H1 (cell line): ENCODE results near the gene ALPL. TPM values are rescaled to one million over a fixed set of nuclear protein-coding genes. Genes with fewer than 3 reads are reported as not detected.

Experiments used
- CTCF ChIA-PET: fragments of 300-600 bp; sonication (Branson Sonifier 250); formaldehyde crosslinking; loops from one replicate; lab custom pipeline; 2021; ENCODE audit not compliant: partially characterized antibody; lab: Charles Lee
- POLR2A ChIA-PET: fragments of 300-600 bp; sonication (Branson Sonifier 250); formaldehyde crosslinking; loops from one replicate; lab custom pipeline; 2021; ENCODE audit warnings: inconsistent platforms; ENCODE audit not compliant: partially characterized antibody; lab: Charles Lee
- DNase-seq, 2 experiments: peaks; one replicate each; pipeline versions ENCODE4 v3.0.0 to v3.0.0-alpha.2; 2010 to 2022; ENCODE audit warnings: low spot score in 2 of 2, low read depth in 1 of 2, mixed read lengths in 1 of 2
- FAIRE-seq: peaks from 2 replicates; lab custom pipeline; 2011; peaks lifted over from hg19 to GRCh38; lab: Jason Lieb, UNC
- H2AFZ ChIP-seq: 2 replicates; pipeline ENCODE4 v1.8.1; 2012; ENCODE audit warnings: low read length, inconsistent platforms
- H2AK5ac ChIP-seq: 2 replicates; pipeline ENCODE4 v1.6.1; 2013; ENCODE audit warnings: low read depth, low read length
- H2BK120ac ChIP-seq: replicated peaks from 2 replicates; pipeline ENCODE3; 2013; ENCODE audit warnings: low read depth, low read length, inconsistent platforms
- H2BK12ac ChIP-seq: 2 replicates; pipeline ENCODE4 v1.6.1; 2013; ENCODE audit warnings: low read depth, low read length
- H2BK15ac ChIP-seq: 2 replicates; pipeline ENCODE4 v1.6.1; 2013; ENCODE audit warnings: low read length
- H2BK20ac ChIP-seq: 2 replicates; pipeline ENCODE4 v1.6.1; 2013; ENCODE audit warnings: low read length
- H2BK5ac ChIP-seq: 2 replicates; pipeline ENCODE4 v1.6.1; 2013; ENCODE audit warnings: low read depth, low read length
- H3K14ac ChIP-seq: 2 replicates; pipeline ENCODE4 v1.6.1; 2013; ENCODE audit warnings: inconsistent platforms; ENCODE audit not compliant: insufficient read length
- H3K18ac ChIP-seq: 2 replicates; pipeline ENCODE4 v1.6.1; 2013; ENCODE audit warnings: low read length; ENCODE audit errors: extremely low read depth
- H3K23ac ChIP-seq: 2 replicates; pipeline ENCODE4 v1.6.1; 2013; ENCODE audit warnings: inconsistent platforms; ENCODE audit not compliant: insufficient read length
- H3K23me2 ChIP-seq: 2 replicates; pipeline ENCODE4 v1.6.1; 2013; ENCODE audit warnings: low read depth, low read length
- H3K27ac ChIP-seq: 2 replicates; pipeline ENCODE4 v1.6.1; 2011; ENCODE audit warnings: low read depth, low read length, inconsistent platforms
- H3K27me3 ChIP-seq, 4 experiments: replicated peaks in 1 of 4; 1 replicate in 1 of 4; 2 replicates in 3 of 4; pipeline versions ENCODE4 v1.6.1 to v1.8.1; 2011 to 2013; ENCODE audit warnings: low read length in 3 of 4, mild to moderate bottlenecking in 3 of 4, inconsistent platforms in 2 of 4, mixed read lengths in 2 of 4, moderate library complexity in 1 of 4; ENCODE audit not compliant: control insufficient read depth in 3 of 4, insufficient read depth in 3 of 4; ENCODE audit errors: extremely low read depth in 1 of 4
- H3K36me3 ChIP-seq, 4 experiments: 2 replicates each; pipeline versions ENCODE4 v1.6.1 to v1.8.1; 2011 to 2013; ENCODE audit warnings: mild to moderate bottlenecking in 4 of 4, low read length in 3 of 4, moderate library complexity in 2 of 4, control low read depth in 1 of 4, inconsistent platforms in 1 of 4; ENCODE audit not compliant: insufficient read depth in 4 of 4, control insufficient read depth in 2 of 4
- H3K4ac ChIP-seq: replicated peaks from 2 replicates; pipeline ENCODE3; 2013; ENCODE audit warnings: low read length, low read depth, mixed read lengths, inconsistent platforms; ENCODE audit not compliant: insufficient read length
- H3K4me1 ChIP-seq, 4 experiments: replicated peaks in 1 of 4; 1 replicate in 1 of 4; 2 replicates in 3 of 4; pipeline versions ENCODE4 v1.6.1 to v1.8.1; 2011 to 2013; ENCODE audit warnings: low read length in 3 of 4, inconsistent platforms in 2 of 4, mixed read lengths in 1 of 4; ENCODE audit not compliant: insufficient read depth in 4 of 4, control insufficient read depth in 3 of 4
- H3K4me2 ChIP-seq, 2 experiments: 2 replicates each; pipeline versions ENCODE4 v1.6.1 to v1.8.1; 2011 to 2013; ENCODE audit warnings: low read depth in 2 of 2, low read length in 2 of 2, control low read depth in 1 of 2, inconsistent platforms in 1 of 2, mild to moderate bottlenecking in 1 of 2; ENCODE audit not compliant: insufficient read depth in 1 of 2
- H3K4me3 ChIP-seq, 4 experiments: fragments of 200-600, 300-600 bp in 1 of 4; sonication (generic), shearing (Covaris generic), sonication (Bioruptor Twin) in 1 of 4; 2 replicates each; pipeline versions ENCODE4 v1.5.1 to v1.8.1; 2011 to 2016; ENCODE audit warnings: low read length in 4 of 4, low read depth in 3 of 4, control low read depth in 2 of 4, inconsistent platforms in 2 of 4, mild to moderate bottlenecking in 2 of 4, mixed read lengths in 1 of 4, moderate library complexity in 1 of 4; ENCODE audit not compliant: insufficient read depth in 2 of 4; ENCODE audit errors: extremely low read depth in 1 of 4
- H3K56ac ChIP-seq: replicated peaks from 2 replicates; pipeline ENCODE3; 2013; ENCODE audit warnings: low read depth, mild to moderate bottlenecking, mixed read lengths, low read length, inconsistent platforms; ENCODE audit not compliant: insufficient read length
- H3K79me1 ChIP-seq: 2 replicates; pipeline ENCODE4 v1.6.1; 2013; ENCODE audit warnings: low read depth, low read length, control low read depth
- H3K79me2 ChIP-seq, 2 experiments: 2 replicates each; pipeline versions ENCODE4 v1.6.1 to v1.8.1; 2012 to 2013; ENCODE audit warnings: low read length in 2 of 2, mild to moderate bottlenecking in 2 of 2, inconsistent platforms in 1 of 2; ENCODE audit not compliant: insufficient read depth in 2 of 2, control insufficient read depth in 1 of 2
- H3K9ac ChIP-seq, 4 experiments: replicated peaks in 1 of 4; 1 replicate in 1 of 4; 2 replicates in 3 of 4; pipeline versions ENCODE4 v1.6.1 to v1.8.1; 2011 to 2013; ENCODE audit warnings: low read depth in 3 of 4, low read length in 3 of 4, control low read depth in 2 of 4, mild to moderate bottlenecking in 2 of 4, moderate library complexity in 2 of 4, inconsistent platforms in 1 of 4; ENCODE audit errors: extremely low read depth in 1 of 4
- H3K9me3 ChIP-seq, 2 experiments: 2 replicates each; pipeline versions ENCODE4 v1.6.1 to v1.8.1; 2012 to 2013; ENCODE audit warnings: mild to moderate bottlenecking in 2 of 2, moderate library complexity in 2 of 2, control low read depth in 1 of 2, inconsistent platforms in 1 of 2, low read depth in 1 of 2, low read length in 1 of 2, mixed read lengths in 1 of 2; ENCODE audit not compliant: insufficient read depth in 2 of 2
- H4K20me1 ChIP-seq, 2 experiments: replicated peaks in 1 of 2; 2 replicates each; pipeline versions ENCODE3 to v1.8.1; 2011 to 2013; ENCODE audit warnings: inconsistent platforms in 2 of 2, low read length in 2 of 2, mild to moderate bottlenecking in 1 of 2; ENCODE audit not compliant: insufficient read depth in 2 of 2, control insufficient read depth in 1 of 2
- H4K5ac ChIP-seq: 2 replicates; pipeline ENCODE4 v1.6.1; 2013; ENCODE audit warnings: low read length, low read depth, mixed read lengths, inconsistent platforms; ENCODE audit not compliant: insufficient read length
- H4K8ac ChIP-seq: 2 replicates; pipeline ENCODE4 v1.8.0; 2013; ENCODE audit warnings: mild to moderate bottlenecking, moderate library complexity, low read length, inconsistent platforms; ENCODE audit not compliant: insufficient read depth; ENCODE audit errors: extremely low read depth
- H4K91ac ChIP-seq: replicated peaks from 2 replicates; pipeline ENCODE3; 2013; ENCODE audit warnings: low read length, mixed read lengths, inconsistent platforms; ENCODE audit not compliant: insufficient read length
- ATF3 ChIP-seq: IDR thresholded peaks from 2 replicates; pipeline ENCODE4 v1.6.1; 2011; ENCODE audit warnings: low read depth, mild to moderate bottlenecking, low read length; ENCODE audit not compliant: insufficient read depth
- EZH2 ChIP-seq: fragments of 200-600 bp; sonication (generic); IDR thresholded peaks from 2 replicates; pipeline ENCODE4 v1.7.1; 2012; ENCODE audit warnings: low read depth, mild to moderate bottlenecking, moderate library complexity, low read length, inconsistent platforms; ENCODE audit not compliant: severe bottlenecking
- FOSL1 ChIP-seq: IDR thresholded peaks from 2 replicates; pipeline ENCODE4 v1.6.1; 2011; ENCODE audit warnings: mild to moderate bottlenecking, low read depth, low read length, moderate library complexity; ENCODE audit not compliant: insufficient read depth
- HDAC6 ChIP-seq: IDR thresholded peaks from one replicate; pipeline ENCODE4 v1.7.1; 2012; ENCODE audit warnings: low read depth, mild to moderate bottlenecking, inconsistent platforms, low read length, moderate library complexity
- KDM5A ChIP-seq: fragments of 200-600 bp; IDR thresholded peaks from 2 replicates; pipeline ENCODE4 v1.7.1; 2012; ENCODE audit warnings: mild to moderate bottlenecking, low read length, inconsistent platforms, mixed read lengths
- MAFK ChIP-seq: IDR thresholded peaks from 2 replicates; pipeline ENCODE4 v1.6.1; 2012; ENCODE audit warnings: low read depth, mild to moderate bottlenecking, improper control_type of control experiment, low read length
- RFX5 ChIP-seq: IDR thresholded peaks from 2 replicates; pipeline ENCODE4 v1.6.1; 2011; ENCODE audit warnings: low read depth, low read length, improper control_type of control experiment, borderline replicate concordance
- RXRA ChIP-seq: IDR thresholded peaks from 2 replicates; pipeline ENCODE4 v1.6.1; 2011; ENCODE audit warnings: low read depth, mild to moderate bottlenecking, low read length, moderate library complexity; ENCODE audit not compliant: insufficient read depth
- SAP30 ChIP-seq: fragments of 300-600 bp; sonication (generic); IDR thresholded peaks from 2 replicates; pipeline ENCODE4 v1.7.1; 2012; ENCODE audit warnings: low read length, moderate library complexity, mild to moderate bottlenecking, inconsistent platforms; ENCODE audit not compliant: insufficient read depth, insufficient replicate concordance
- SP2 ChIP-seq: IDR thresholded peaks from 2 replicates; pipeline ENCODE4 v1.6.1; 2012; ENCODE audit warnings: mild to moderate bottlenecking, low read length, inconsistent platforms
- SRF ChIP-seq: IDR thresholded peaks from 2 replicates; pipeline ENCODE4 v1.6.1; 2011; ENCODE audit warnings: mild to moderate bottlenecking, low read depth, low read length, moderate library complexity
- TAF1 ChIP-seq: IDR thresholded peaks from 2 replicates; pipeline ENCODE4 v1.6.1; 2011; ENCODE audit warnings: mild to moderate bottlenecking, low read depth, low read length
- ZNF274 ChIP-seq: IDR thresholded peaks from 2 replicates; pipeline ENCODE4 v1.7.0; 2012; ENCODE audit warnings: low read length, borderline replicate concordance; ENCODE audit errors: extremely low read depth
- WGBS, 2 experiments: shearing (Covaris generic) in 1 of 2; methylation state at CpG; one replicate each; pipeline versions ENCODE4 v1.1.6 to v1.1.7; 2013 to 2015; ENCODE audit warnings: low lambda C conversion rate in 2 of 2, mixed read lengths in 2 of 2, inconsistent platforms in 1 of 2, low coverage in 1 of 2, missing lambda C conversion rate in 1 of 2; ENCODE audit not compliant: insufficient replicate concordance in 2 of 2, insufficient coverage in 1 of 2, insufficient read length in 1 of 2; ENCODE audit errors: extremely low coverage in 1 of 2, missing lambda C conversion rate in 1 of 2; 5-methylcytosine and 5-hydroxymethylcytosine counted together
- polyA plus RNA-seq, 7 experiments: library from polyadenylated mRNA; depleted of rRNA in 3 of 7; stranded (reverse) in 5 of 7; unstranded in 2 of 7; fragments of >200 nt in 5 of 7; fragments of 200-250 nt in 2 of 7; gene quantifications; 1 replicate in 5 of 7; 2 replicates in 1 of 7; 4 replicates in 1 of 7; pipeline versions ENCODE4 v1.2.1 to v1.2.3, GENCODE V29; 2011 to 2013; ENCODE audit warnings: missing spikeins in 2 of 7, mixed read lengths in 2 of 7
- total RNA-seq: library from RNA; stranded (reverse); fragmentation: NEBNext Ultra II Directional; extraction: Animal tissue kit (Norgen Biotek cat#: 25700); gene quantifications from 2 replicates; pipeline ENCODE4 v1.2.1, GENCODE V29; 2021

Gene ALPL
- total and polyA plus RNA-seq, 2 of the 8 experiments (the other 6 are each of a cell fraction or from before 2014, with no cell fraction given) = 175 to 362 TPM

GRCh38 chr1:21547876-21548275 lies 38.7 kb downstream of the ALPL start:
- FAIRE-seq = no peak
- TF ChIP-seq ZNF274 (no peak), FOSL1 (no peak), TAF1 (no peak), SP2 (no peak), HDAC6 (no peak), KDM5A (no peak), EZH2 (no peak), ATF3 (no peak), RFX5 (no peak), MAFK (no peak), SAP30 (no peak), RXRA (no peak), SRF (no peak)

More at GRCh38 chr1:21547876-21548275, 38.7 kb downstream of the ALPL start:
- H2BK20ac ChIP-seq = no peak overlapping the region
- peaks cover 21% of the 10 kb centered on the region for H3K79me1 ChIP-seq
- H3K36me3 ChIP-seq = no peaks in the 10 kb centered on the region; a peak in 1 of 8 replicates
- no peak overlapping the region for H3K9ac ChIP-seq
- H2AK5ac ChIP-seq = no peak overlapping the region
- POLR2A ChIA-PET = interaction anchor here (1.1 kb wide), 1 partner anchor 10 kb away, joined by 3 read pairs; no protein-coding TSS in a partner anchor
- H3K23ac ChIP-seq = no peak overlapping the region
- no peak overlapping the region for H3K18ac ChIP-seq
- no peak overlapping the region for H4K5ac ChIP-seq
- no peak overlapping the region for H3K4me2 ChIP-seq
- no peak overlapping the region for H3K27ac ChIP-seq
- WGBS, 2 experiments = 78% methylated on average over 8 of the region's 11 CpGs; no CpG with 5 or more reads in 1 of the 2 experiments
- H2AFZ ChIP-seq = no peak overlapping the region
- H4K91ac ChIP-seq = no peak overlapping the region
- peaks cover 3 to 25% (median 11%) of the 10 kb centered on the region in 4 experiments for H3K4me1 ChIP-seq
- H2BK15ac ChIP-seq = no peak overlapping the region
- peaks cover 4 to 8% of the 10 kb centered on the region in 2 experiments for H4K20me1 ChIP-seq
- DNase-seq = no peak
- H3K56ac ChIP-seq = no peak overlapping the region
- no peaks in the 10 kb centered on the region for H3K27me3 ChIP-seq
- no peak overlapping the region for H3K4me3 ChIP-seq
- no peak overlapping the region for H2BK120ac ChIP-seq
- no peak overlapping the region for H2BK12ac ChIP-seq
- H3K23me2 ChIP-seq = no peaks in the 10 kb centered on the region
- no peaks in the 10 kb centered on the region for H3K9me3 ChIP-seq
- no peak overlapping the region for H3K14ac ChIP-seq
- no peak overlapping the region for H3K4ac ChIP-seq
- CTCF ChIA-PET = interaction anchor here (0.6 to 7.7 kb wide), 10 partner anchors 9 to 433 kb away, joined by 3 to 85 read pairs (median 4); no protein-coding TSS in a partner anchor
- H2BK5ac ChIP-seq = no peak overlapping the region
- H3K79me2 ChIP-seq = peaks cover 5 to 38% of the 10 kb centered on the region in 2 experiments; a peak in 3 of 4 replicates
- H4K8ac ChIP-seq = no peak overlapping the region; the same call in 1 of the 2 replicates
